DOHH2 (cell line): ENCODE measurements around the gene CENPT.

ENCODE experiments used
- H3F3A ChIP-seq: fragments of 200-600 bp; sonication (generic), shearing (Covaris generic); 2 replicates; pipeline ENCODE4 v1.6.0; 2016; ENCODE audit warnings: antibody characterized with exemption, mild to moderate bottlenecking; ENCODE audit not compliant: control insufficient read depth, insufficient read depth
- H3K27ac ChIP-seq: fragments of 200-600 bp; sonication (generic); 2 replicates; pipeline ENCODE4 v1.5.1; 2014; ENCODE audit warnings: low read depth, mild to moderate bottlenecking, low read length, moderate library complexity
- H3K27me3 ChIP-seq: fragments of 200-600 bp; sonication (generic); 2 replicates; pipeline ENCODE4 v1.6.1; 2014; ENCODE audit warnings: mild to moderate bottlenecking, low read length, mixed read lengths; ENCODE audit not compliant: control insufficient read depth
- H3K36me3 ChIP-seq: fragments of 200-600 bp; sonication (generic); 2 replicates; pipeline ENCODE4 v1.6.1; 2014; ENCODE audit warnings: mild to moderate bottlenecking, low read length, moderate library complexity, mixed read lengths; ENCODE audit not compliant: control insufficient read depth
- H3K4me1 ChIP-seq: fragments of 200-600 bp; sonication (generic); 2 replicates; pipeline ENCODE4 v1.6.1; 2014; ENCODE audit warnings: mild to moderate bottlenecking, low read length, mixed read lengths; ENCODE audit not compliant: control insufficient read depth
- H3K4me2 ChIP-seq: fragments of 200-600 bp; sonication (generic); 2 replicates; pipeline ENCODE4 v1.6.0; 2014; ENCODE audit warnings: mild to moderate bottlenecking, low read length, moderate library complexity
- H3K4me3 ChIP-seq: fragments of 200-600 bp; sonication (generic); 2 replicates; pipeline ENCODE4 v1.5.1; 2014; ENCODE audit warnings: mild to moderate bottlenecking, low read length, mixed read lengths
- H3K79me2 ChIP-seq: fragments of 200-600 bp; sonication (generic); 2 replicates; pipeline ENCODE4 v1.6.1; 2014; ENCODE audit warnings: mild to moderate bottlenecking, low read length, mixed read lengths; ENCODE audit not compliant: control insufficient read depth
- H3K9me2 ChIP-seq: fragments of 200-600 bp; sonication (generic); replicated peaks from 2 replicates; pipeline ENCODE4 v1.6.1; 2014; ENCODE audit warnings: mild to moderate bottlenecking, low read length, mixed read lengths; ENCODE audit not compliant: control insufficient read depth
- H3K9me3 ChIP-seq: fragments of 200-600 bp; sonication (generic); 2 replicates; pipeline ENCODE4 v1.6.1; 2014; ENCODE audit warnings: antibody characterized with exemption, low read length, mixed read lengths; ENCODE audit not compliant: control insufficient read depth, insufficient read depth
- H4K20me1 ChIP-seq: fragments of 200-600 bp; sonication (generic); 2 replicates; pipeline ENCODE4 v1.6.0; 2014; ENCODE audit warnings: low read depth, mild to moderate bottlenecking, antibody characterized with exemption, low read length, moderate library complexity; ENCODE audit not compliant: control insufficient read depth, insufficient read depth
- CTCF ChIP-seq: fragments of 200-600 bp; sonication (generic); IDR thresholded peaks from one replicate; pipeline ENCODE4 v1.5.1; 2014; ENCODE audit warnings: antibody characterized with exemption, mild to moderate bottlenecking, low read depth, low read length; ENCODE audit not compliant: poor library complexity, severe bottlenecking
- EZH2phosphoT487 ChIP-seq: fragments of 200-600 bp; sonication (generic); IDR thresholded peaks from 2 replicates; pipeline ENCODE4 v1.6.1; 2017; ENCODE audit warnings: borderline replicate concordance, mild to moderate bottlenecking, antibody characterized with exemption, low read length, moderate library complexity, mixed read lengths

CENPT gene

GRCh38 chr16:67790071-67790470, 57.4 kb downstream of the CENPT start:
- Histone ChIP-seq H3K4me2 (no peak overlapping the region), H3K4me1 (peaks cover 18% of the 10 kb centered on the region), H4K20me1 (no peaks in the 10 kb centered on the region), H3K27me3 (no peaks in the 10 kb centered on the region), H3K27ac (no peak overlapping the region), H3K9me3 (no peaks in the 10 kb centered on the region), H3K4me3 (no peak overlapping the region), H3F3A (0 out of 2 replicates have a peak, but pooled peaks cover 3% of the 10 kb centered on the region), H3K36me3 (no peaks in the 10 kb centered on the region), H3K9me2 (no peaks in the 10 kb centered on the region), H3K79me2 (peaks cover 24% of the 10 kb centered on the region)
- TF ChIP-seq CTCF, result no peak
- no peak for TF ChIP-seq EZH2phosphoT487

GRCh38 chr16:67786491-67786890, 61.0 kb downstream of the CENPT start:
- H3K27me3 ChIP-seq, result no peaks in the 10 kb centered on the region
- TF ChIP-seq EZH2phosphoT487 (no peak), CTCF (no peak)
- 0 out of 2 replicates have a peak overlapping the region, but pooled peaks have one; percentile 30 for H3K27ac ChIP-seq
- H3K36me3 ChIP-seq, result no peaks in the 10 kb centered on the region
- peaks cover 18% of the 10 kb centered on the region for H3K4me1 ChIP-seq
- H3K9me2 ChIP-seq, result no peaks in the 10 kb centered on the region
- peak overlapping the region; percentile 55 for H3K4me3 ChIP-seq
- peak overlapping the region; percentile 80 for H3K4me2 ChIP-seq
- H3K79me2 ChIP-seq, result peaks cover 24% of the 10 kb centered on the region
- no peaks in the 10 kb centered on the region for H4K20me1 ChIP-seq
- no peaks in the 10 kb centered on the region for H3K9me3 ChIP-seq
- 0 out of 2 replicates have a peak, but pooled peaks cover 3% of the 10 kb centered on the region for H3F3A ChIP-seq

GRCh38 chr16:67783353-67783725, 64.2 kb downstream of the CENPT start:
- 0 out of 2 replicates have a peak, but pooled peaks cover 3% of the 10 kb centered on the region for H3F3A ChIP-seq
- no peaks in the 10 kb centered on the region for H3K36me3 ChIP-seq
- H3K27ac ChIP-seq, result no peak overlapping the region
- H3K4me3 ChIP-seq, result no peak overlapping the region
- no peaks in the 10 kb centered on the region for H3K9me3 ChIP-seq
- H3K79me2 ChIP-seq, result peaks cover 26% of the 10 kb centered on the region
- TF ChIP-seq CTCF (no peak), EZH2phosphoT487 (no peak)
- peaks cover 18% of the 10 kb centered on the region for H3K4me1 ChIP-seq
- H3K4me2 ChIP-seq, result no peak overlapping the region
- no peaks in the 10 kb centered on the region for H3K9me2 ChIP-seq
- H4K20me1 ChIP-seq, result no peaks in the 10 kb centered on the region
- H3K27me3 ChIP-seq, result no peaks in the 10 kb centered on the region
